Endometrial microvascular endothelial cells (primary cell): ENCODE results near the gene STON2. TPM values are rescaled to one million over a fixed set of nuclear protein-coding genes. Genes with fewer than 3 reads are reported as not detected.
"Not testable (repeated sequence)": the region's sequence is repeated elsewhere in the genome, so short reads cannot be mapped to it uniquely, and the experiment has no call there.

Source experiments
- in situ Hi-C: cut with HindIII; loops from 2 replicates; pipeline ENCODE4 v1.10.0; 2017; ENCODE audit warnings: low sequenced_read_pairs, low pct_unique_long_range_greater_than_20kb; ENCODE audit errors: inconsistent ontology term
- total RNA-seq: library from RNA; depleted of rRNA; stranded (reverse); fragments of >200 nt; gene quantifications from one replicate; pipeline ENCODE4 v1.2.3, GENCODE V29; 2015; ENCODE audit errors: inconsistent ontology term

The STON2 gene
- total RNA-seq, 1 donor from 2014 or later = not detected

- in situ Hi-C loops = no loop called here
Observed at GRCh38 chr14:81386290-81386745, 13.8 kb downstream of the STON2 start.

- in situ Hi-C loops = no loop called here
Observed at GRCh38 chr14:81385886-81386285, 14.2 kb downstream of the STON2 start.

GRCh38 chr14:81385419-81385818 is 14.7 kb downstream of the STON2 start:
- in situ Hi-C loops = no loop called here

GRCh38 chr14:81384900-81385299 is 15.2 kb downstream of the STON2 start:
- in situ Hi-C loops = no loop called here

- in situ Hi-C loops = no loop called here
Observed at GRCh38 chr14:81382517-81383225, 17.5 kb downstream of the STON2 start.

GRCh38 chr14:81380009-81380408 is 20.1 kb downstream of the STON2 start:
- in situ Hi-C loops = not testable (repeated sequence)

GRCh38 chr14:81371802-81372201 is 28.3 kb downstream of the STON2 start:
- in situ Hi-C loops = no loop called here

- in situ Hi-C loops = no loop called here
Observed at GRCh38 chr14:81367563-81367962, 32.6 kb downstream of the STON2 start.

GRCh38 chr14:81366884-81367283 is 33.2 kb downstream of the STON2 start:
- in situ Hi-C loops = no loop called here

- in situ Hi-C loops = no loop called here
Observed at GRCh38 chr14:81366214-81366613, 33.9 kb downstream of the STON2 start.

- in situ Hi-C loops = no loop called here
Observed at GRCh38 chr14:81363746-81364378, 36.3 kb downstream of the STON2 start.

- in situ Hi-C loops = no loop called here
Observed at GRCh38 chr14:81353691-81354323, 46.3 kb downstream of the STON2 start.

GRCh38 chr14:81352413-81352812 is 47.7 kb downstream of the STON2 start:
- in situ Hi-C loops = no loop called here

GRCh38 chr14:81351205-81351604 is 48.9 kb downstream of the STON2 start:
- in situ Hi-C loops = no loop called here

GRCh38 chr14:81350344-81351130 is 49.6 kb downstream of the STON2 start:
- in situ Hi-C loops = no loop called here

- in situ Hi-C loops = no loop called here
Observed at GRCh38 chr14:81348061-81348460, 52.1 kb downstream of the STON2 start.

GRCh38 chr14:81345781-81346180 is 54.3 kb downstream of the STON2 start:
- in situ Hi-C loops = no loop called here

GRCh38 chr14:81344481-81345160 is 55.5 kb downstream of the STON2 start:
- in situ Hi-C loops = no loop called here

- in situ Hi-C loops = no loop called here
Observed at GRCh38 chr14:81343701-81344100, 56.4 kb downstream of the STON2 start.
